Astrocyte of the hippocampus (primary cell): Measurements from ENCODE around the gene ZP2.
"Not testable (repeated sequence)": the region's sequence is repeated elsewhere in the genome, so short reads cannot be mapped to it uniquely, and the experiment has no call there.

Source experiments
- DNase-seq: peaks from one replicate; pipeline ENCODE4 v3.0.0; 2011; ENCODE audit warnings: low read depth, low spot score

Gene ZP2

GRCh38 chr16:21211486-21211885 lies at the start of gene ZP2:
Gene ZP2, minus strand, starts transcription at chr16:21211574. Its CDS starts 27 bp downstream, at chr16:21211547.
- no peak for DNase-seq

GRCh38 chr16:21257284-21257683 lies 45.9 kb upstream of the ZP2 start:
- no peak for DNase-seq

- no peak for DNase-seq
These were observed 45.3 kb upstream of the ZP2 start for GRCh38 chr16:21256636-21257035.

- no peak for DNase-seq
These were observed 42.1 kb upstream of the ZP2 start for GRCh38 chr16:21253470-21253869.

GRCh38 chr16:21250072-21250923 lies 38.9 kb upstream of the ZP2 start:
- no peak for DNase-seq

GRCh38 chr16:21248179-21248578 lies 36.8 kb upstream of the ZP2 start:
- not testable (repeated sequence) for DNase-seq

GRCh38 chr16:21244518-21245215 lies 33.3 kb upstream of the ZP2 start:
- peak; percentile 9 for DNase-seq

GRCh38 chr16:21242756-21243155 lies 31.4 kb upstream of the ZP2 start:
- no peak for DNase-seq

GRCh38 chr16:21239646-21240045 lies 28.3 kb upstream of the ZP2 start:
- no peak for DNase-seq

- DNase-seq = no peak
These were observed 25.5 kb upstream of the ZP2 start for GRCh38 chr16:21236831-21237230.

- no peak for DNase-seq
These were observed 23.8 kb upstream of the ZP2 start for GRCh38 chr16:21235199-21235585.

GRCh38 chr16:21233521-21234150 lies 22.3 kb upstream of the ZP2 start, which contains the start of gene ANKS4B:
Gene ANKS4B, plus strand, starts transcription at chr16:21233699. Its CDS starts 39 bp downstream, at chr16:21233738.
- no peak for DNase-seq

GRCh38 chr16:21233045-21233520 lies 21.7 kb upstream of the ZP2 start:
- DNase-seq = no peak

GRCh38 chr16:21228361-21228872 lies 17.0 kb upstream of the ZP2 start:
- no peak for DNase-seq

- DNase-seq = no peak
These were observed 16.5 kb upstream of the ZP2 start for GRCh38 chr16:21227866-21228265.

GRCh38 chr16:21226749-21227148 lies 15.4 kb upstream of the ZP2 start:
- no peak for DNase-seq

GRCh38 chr16:21224800-21225199 lies 13.4 kb upstream of the ZP2 start:
- DNase-seq = no peak

- DNase-seq = no peak
These were observed 12.4 kb upstream of the ZP2 start for GRCh38 chr16:21223787-21224186.

- DNase-seq = no peak
These were observed 11.3 kb upstream of the ZP2 start for GRCh38 chr16:21222495-21223337.

GRCh38 chr16:21219551-21219950 lies 8.2 kb upstream of the ZP2 start:
- DNase-seq = no peak

GRCh38 chr16:21218153-21218552 lies 6.8 kb upstream of the ZP2 start:
- DNase-seq = no peak
